Fibroblast of the aortic adventitia (primary cell): ENCODE measurements around the gene TFPI. TPM values are rescaled to one million over a fixed set of nuclear protein-coding genes. Genes with fewer than 3 reads are reported as not detected.
A peak's percentile ranks its signal among the peaks of the same experiment; 100 is the strongest.

ENCODE experiments used
- DNase-seq: peaks from one replicate; pipeline ENCODE4 v3.0.0-alpha.2; 2010; ENCODE audit warnings: low read depth
- H3K4me3 ChIP-seq: 2 replicates; pipeline ENCODE4 v1.5.1; 2011; ENCODE audit warnings: low read depth, mild to moderate bottlenecking, control low read depth, low read length, moderate library complexity
- total RNA-seq: library from RNA; depleted of rRNA; stranded (reverse); fragments of >200 nt; gene quantifications from 2 replicates; pipeline ENCODE4 v1.2.3, GENCODE V29; 2012; ENCODE audit warnings: low replicate concordance
- TF ChIP-seq, protein P1 (sequence below): IDR thresholded peaks from 2 replicates; pipeline ENCODE4 v1.5.1; 2011; ENCODE audit warnings: mild to moderate bottlenecking, low read length, control low read depth, inconsistent platforms; ENCODE audit not compliant: insufficient read depth

TFPI gene
- total RNA-seq, 1 donor: 596 TPM

DNA sequence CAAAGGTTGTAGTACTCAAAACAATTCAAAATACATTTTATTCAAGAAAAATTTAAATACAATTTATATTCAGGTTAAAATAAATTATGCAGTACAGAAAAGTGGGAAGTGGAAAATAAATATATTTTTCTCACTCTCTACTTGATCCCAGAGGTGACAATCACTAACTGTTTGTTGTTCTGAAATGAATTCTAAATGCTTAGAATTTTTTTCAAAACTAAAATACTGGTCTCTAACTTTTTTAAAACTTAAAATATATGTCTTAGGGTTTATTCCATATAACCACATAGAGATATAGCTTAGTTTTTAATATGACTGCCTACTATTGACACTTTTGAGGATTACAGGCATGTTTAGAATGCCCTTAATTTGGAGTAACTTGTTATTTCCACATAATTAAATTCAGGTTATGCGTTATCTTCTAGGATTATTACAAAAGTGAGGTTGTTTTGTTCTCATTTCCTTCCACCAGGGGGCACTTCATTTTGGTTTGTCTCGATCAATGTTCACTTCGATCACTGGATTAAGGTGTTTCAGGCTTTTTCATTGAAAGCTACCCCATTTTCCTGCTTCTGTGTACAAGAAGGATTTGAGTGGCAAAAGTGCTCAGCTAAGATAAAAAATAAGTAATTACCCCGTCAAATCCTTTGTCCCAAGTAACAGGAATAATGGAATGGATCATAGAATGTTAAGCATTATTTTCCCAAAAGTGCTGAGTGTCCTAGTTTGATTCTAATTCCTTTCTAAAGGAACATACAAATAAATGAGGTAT, 27.1 kb upstream of the TFPI start:
- TF ChIP-seq, protein P1, sequence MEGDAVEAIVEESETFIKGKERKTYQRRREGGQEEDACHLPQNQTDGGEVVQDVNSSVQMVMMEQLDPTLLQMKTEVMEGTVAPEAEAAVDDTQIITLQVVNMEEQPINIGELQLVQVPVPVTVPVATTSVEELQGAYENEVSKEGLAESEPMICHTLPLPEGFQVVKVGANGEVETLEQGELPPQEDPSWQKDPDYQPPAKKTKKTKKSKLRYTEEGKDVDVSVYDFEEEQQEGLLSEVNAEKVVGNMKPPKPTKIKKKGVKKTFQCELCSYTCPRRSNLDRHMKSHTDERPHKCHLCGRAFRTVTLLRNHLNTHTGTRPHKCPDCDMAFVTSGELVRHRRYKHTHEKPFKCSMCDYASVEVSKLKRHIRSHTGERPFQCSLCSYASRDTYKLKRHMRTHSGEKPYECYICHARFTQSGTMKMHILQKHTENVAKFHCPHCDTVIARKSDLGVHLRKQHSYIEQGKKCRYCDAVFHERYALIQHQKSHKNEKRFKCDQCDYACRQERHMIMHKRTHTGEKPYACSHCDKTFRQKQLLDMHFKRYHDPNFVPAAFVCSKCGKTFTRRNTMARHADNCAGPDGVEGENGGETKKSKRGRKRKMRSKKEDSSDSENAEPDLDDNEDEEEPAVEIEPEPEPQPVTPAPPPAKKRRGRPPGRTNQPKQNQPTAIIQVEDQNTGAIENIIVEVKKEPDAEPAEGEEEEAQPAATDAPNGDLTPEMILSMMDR: peak; percentile 66
- H3K4me3 ChIP-seq: peak overlapping the region; percentile 31
- DNase-seq: peak; percentile 73

- TF ChIP-seq, protein P1: peak; percentile 31
- peak; percentile 91 for DNase-seq
- H3K4me3 ChIP-seq: peak overlapping the region; percentile 29
These were observed 26.4 kb upstream of the TFPI start for GRCh38 chr2:187580462-187581124.

DNA sequence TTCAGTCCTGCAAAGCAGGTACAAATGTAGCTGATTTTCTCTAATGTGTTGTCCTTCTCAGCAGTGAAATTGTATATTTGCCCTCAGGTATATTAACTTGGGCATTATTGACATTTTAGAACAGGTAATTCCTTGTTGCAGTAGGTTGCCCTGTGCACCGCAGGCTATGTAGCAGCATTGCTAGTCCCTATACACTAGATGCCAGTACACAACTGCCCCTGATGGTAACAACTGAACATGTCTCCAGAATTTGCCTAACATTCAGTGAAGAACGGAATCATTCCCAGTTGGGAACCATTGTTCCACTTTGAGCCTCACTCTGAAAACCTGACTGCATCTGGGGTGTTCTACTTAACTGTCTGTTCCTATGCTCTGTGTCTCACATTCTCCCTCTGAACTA, 23.1 kb upstream of the TFPI start:
- no peak for DNase-seq
- no peak overlapping the region for H3K4me3 ChIP-seq
- TF ChIP-seq, protein P1: no peak

DNA sequence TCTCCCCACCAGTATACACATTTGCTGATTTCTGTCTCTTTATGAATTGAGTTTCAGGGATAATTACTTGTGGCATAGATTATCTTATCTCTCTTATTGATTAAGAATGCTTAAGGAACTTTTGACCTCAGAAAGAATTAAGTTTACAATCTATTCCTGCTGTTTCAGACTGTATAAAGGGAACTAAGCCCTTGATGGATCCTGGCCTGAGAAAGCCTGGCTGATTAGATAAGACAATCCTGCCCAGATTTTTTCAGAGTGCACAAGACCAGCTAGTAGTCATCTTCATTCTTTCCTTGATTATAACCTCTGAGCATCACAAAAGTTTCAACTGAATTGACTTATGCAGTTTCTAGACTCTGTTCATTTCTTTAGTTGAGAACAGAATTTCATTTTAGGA, 22.7 kb upstream of the TFPI start:
- no peak overlapping the region for H3K4me3 ChIP-seq
- TF ChIP-seq, protein P1: no peak
- peak; percentile 65 for DNase-seq

GRCh38 chr2:187575751-187576067, 21.5 kb upstream of the TFPI start:
- no peak for DNase-seq
- TF ChIP-seq, protein P1: no peak

DNA sequence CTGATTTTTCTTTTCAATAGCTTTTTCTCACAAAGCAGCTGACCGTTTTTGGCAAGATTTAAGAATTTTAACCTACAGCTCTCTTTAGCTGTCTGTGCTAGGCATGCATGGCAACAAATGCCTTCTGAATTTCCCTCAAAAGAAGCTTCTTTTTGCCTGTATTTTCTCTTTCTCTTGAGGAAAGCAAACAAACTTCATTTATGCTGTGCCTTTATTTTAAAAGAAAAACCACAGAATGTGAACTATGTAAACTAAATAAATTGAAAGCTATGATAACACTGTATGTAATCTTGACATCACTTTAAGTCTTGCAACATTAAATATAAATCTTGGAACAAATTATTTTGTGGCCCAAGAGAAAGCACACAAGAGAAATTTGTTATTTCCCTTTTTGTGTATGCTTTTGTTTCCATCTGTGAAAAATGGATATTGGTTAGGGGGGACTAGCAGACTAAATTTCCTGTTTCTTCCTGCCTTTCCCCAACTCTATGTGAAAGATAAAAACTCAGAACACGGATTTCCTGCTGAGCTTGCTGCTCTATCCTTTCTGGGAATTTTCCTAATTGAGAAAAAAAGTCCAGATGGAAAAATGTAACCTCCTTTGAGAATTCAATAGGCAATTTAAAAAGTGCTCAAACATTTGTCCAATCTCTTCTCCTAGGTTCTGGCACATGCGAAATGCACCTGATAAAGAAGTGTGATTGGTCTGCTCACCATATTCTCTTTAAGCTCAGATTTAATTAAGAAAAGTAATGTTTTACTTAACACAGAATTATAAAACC, 20.9 kb upstream of the TFPI start:
- H3K4me3 ChIP-seq: no peak overlapping the region

More at GRCh38 chr2:187575751-187576067, 21.5 kb upstream of the TFPI start:
- H3K4me3 ChIP-seq: no peak overlapping the region

More for the DNA sequence above, 20.9 kb upstream of the TFPI start:
- TF ChIP-seq, protein P1: no peak
- DNase-seq: peak; percentile 78
